GM19043 (cell line): ENCODE measurements around the gene HECTD1.
"Not testable (repeated sequence)": the region's sequence is repeated elsewhere in the genome, so short reads cannot be mapped to it uniquely, and the experiment has no call there.

ENCODE experiments used
- ATAC-seq: cut with Tn5 transposase; IDR thresholded peaks from one replicate; pipeline ENCODE4 v1.9.1; 2021; ENCODE audit warnings: low read depth; ENCODE audit not compliant: unreplicated experiment

HECTD1 gene

DNA sequence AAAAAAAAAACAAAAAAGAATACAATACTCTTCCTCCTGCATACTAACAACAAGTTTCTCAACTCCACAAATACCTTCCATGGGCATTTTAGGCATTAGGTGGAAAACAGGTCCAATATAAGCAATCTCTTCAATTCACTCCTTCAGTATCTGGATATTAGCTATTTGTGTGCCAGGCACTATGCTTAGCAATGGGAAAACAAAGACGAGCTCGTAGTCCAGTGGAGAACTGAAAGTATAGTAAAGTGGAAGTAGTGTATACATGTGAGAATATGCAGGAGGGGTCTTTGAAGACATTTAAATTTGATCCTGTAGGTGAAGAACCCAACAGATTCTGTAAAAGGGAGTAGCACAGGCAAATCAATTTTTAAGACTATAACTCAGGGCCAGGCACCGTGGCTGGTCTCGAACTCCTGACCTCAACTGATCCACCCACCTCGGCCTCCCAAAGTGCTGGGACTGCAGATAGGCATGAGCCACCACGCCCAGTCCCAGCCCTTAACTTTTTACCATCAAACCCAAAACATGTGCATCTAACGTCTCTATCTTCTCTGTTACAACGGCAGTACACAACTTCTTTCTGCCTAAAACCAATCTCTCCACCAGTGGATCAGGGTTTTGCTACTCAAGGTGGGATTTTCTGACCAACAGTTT, 10.6 kb downstream of the HECTD1 start:
- ATAC-seq, result no peak

DNA sequence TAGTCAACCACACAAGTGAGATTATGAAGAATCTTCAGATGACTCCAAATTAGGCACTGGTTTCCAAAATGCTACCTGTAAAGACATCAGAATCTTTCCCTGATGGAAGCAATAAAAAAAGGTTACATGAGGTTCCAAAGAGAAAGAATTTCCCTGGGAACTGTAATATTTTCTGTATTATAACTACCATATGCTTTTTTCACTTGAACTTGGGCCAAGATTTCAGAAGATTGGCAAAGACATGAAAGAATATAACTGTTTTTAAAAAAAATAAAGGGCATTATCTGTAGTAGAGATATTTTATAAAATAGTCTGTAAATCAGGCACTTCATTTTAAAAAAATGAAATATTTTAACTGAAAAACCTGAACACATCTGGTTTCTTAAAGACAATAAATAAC, 12.9 kb downstream of the HECTD1 start:
- ATAC-seq, result no peak

DNA sequence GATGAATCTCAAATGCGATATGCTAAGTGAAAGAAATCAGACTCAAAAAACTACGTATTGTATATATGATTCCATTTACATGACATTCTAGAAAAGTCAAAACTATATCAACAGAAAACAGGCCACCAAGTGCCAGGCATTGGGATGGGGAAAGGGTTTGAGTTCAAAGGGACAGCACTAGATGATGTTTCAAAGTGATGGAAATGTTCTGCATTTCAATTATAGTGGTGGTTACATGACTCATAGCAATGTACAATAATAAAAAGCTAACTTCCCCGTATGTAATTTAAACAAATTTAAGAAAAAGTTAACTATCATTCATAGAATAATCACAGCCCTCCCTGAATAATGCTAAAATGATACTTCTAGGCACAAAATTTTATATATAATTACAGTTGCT, 13.5 kb downstream of the HECTD1 start:
- ATAC-seq, result no peak

DNA sequence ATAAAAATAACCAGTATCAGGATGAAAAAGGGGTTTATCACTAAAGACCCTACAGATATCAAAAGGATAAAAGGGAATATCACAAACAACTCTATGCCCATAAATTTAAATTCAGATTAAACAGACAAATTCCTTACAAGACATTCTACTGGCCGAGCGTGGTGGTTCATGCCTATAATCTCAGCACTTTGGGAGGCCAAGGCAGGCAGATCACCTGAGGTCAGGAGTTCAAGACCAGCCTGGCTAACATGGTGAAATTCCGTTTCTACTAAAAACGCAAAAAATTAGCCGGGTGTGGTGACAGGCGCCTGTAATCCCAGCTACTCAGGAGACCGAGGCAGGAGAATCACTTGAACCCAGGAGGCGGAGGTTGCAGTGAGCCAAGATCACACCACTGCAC, 15.0 kb downstream of the HECTD1 start:
- ATAC-seq, result not testable (repeated sequence)

DNA sequence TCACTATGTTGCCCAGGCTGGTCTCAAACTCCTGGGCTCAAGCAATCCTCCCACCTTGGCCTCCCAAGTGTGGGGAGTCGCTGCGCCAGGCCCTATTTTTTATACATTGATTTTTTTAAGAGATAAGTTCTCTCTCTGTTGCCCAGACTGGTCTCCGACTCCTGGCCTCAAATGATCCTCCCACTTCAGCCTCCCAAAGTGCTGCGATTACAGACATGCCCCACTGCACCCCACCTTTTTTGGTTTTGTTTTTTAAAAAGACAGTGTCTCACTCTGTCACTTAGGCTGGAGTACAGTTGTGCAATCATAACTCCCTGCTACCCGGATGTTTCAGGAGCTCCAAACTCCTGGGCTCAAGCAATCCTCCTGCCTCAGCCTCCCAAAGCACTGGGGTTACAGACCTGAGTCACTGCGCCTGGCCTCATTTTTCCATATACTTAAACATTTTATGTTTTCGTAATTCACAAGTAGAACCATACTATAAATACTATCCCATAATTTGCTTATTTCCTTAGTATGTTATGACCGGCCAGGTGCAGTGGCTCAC, 16.8 kb downstream of the HECTD1 start:
- ATAC-seq, result no peak

DNA sequence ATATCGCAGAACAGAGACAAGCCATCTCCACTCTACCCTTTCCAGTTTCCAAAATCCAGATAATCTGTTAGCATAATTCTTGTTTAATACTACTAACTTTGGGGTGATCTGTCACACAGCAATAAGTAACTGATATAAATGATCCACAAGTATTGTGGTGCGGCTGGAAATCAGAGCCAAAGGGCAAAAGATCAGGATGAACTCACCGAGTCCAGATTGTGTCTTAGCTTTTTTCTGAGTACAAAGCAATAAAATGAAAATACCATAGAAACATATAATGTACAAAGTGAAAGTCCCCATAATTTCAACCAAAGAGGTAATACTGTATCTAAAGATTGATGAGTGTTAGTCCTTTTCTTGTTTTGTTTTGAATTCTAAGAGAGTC, 17.4 kb downstream of the HECTD1 start:
- ATAC-seq, result no peak

DNA sequence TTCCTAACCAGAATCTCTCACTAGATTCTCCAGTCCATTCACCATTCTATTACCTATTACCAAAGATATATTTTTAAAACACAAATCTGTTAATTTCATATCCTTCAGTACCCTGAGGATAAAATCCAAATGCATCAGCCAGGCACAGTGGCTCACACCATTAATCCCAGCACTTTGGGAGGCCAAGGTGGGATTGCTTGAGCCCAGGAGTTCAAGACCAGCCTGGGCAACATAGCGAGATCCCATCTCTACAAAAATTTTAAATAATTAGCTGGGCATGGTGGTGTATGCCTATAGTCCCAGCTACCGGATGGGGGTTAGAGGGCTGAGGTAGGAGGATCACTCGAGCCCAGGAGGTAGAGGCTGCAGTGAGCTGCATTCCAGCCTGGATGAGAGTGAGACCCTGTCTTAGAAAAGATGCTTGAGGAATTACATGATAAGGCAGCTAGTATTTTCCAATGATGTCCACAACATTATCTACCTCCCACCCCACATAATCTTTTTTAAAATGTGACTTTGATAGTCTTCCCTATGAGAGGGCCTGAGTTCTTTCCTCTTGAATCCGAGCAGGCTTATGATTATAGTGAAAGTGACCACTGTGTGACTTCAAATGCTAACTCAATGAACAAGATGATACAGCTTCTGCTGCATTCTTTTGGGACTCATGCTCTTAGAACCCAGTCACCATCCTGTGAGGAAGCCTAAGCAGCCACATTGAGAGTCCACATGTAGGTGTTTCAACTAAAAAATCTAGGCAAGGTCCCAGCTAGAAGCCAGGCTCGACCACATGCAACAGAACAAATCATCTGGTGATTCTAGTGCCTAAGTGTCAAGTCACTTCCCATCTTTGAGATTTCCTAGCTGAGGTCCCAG, 18.0 kb downstream of the HECTD1 start:
- no peak for ATAC-seq

DNA sequence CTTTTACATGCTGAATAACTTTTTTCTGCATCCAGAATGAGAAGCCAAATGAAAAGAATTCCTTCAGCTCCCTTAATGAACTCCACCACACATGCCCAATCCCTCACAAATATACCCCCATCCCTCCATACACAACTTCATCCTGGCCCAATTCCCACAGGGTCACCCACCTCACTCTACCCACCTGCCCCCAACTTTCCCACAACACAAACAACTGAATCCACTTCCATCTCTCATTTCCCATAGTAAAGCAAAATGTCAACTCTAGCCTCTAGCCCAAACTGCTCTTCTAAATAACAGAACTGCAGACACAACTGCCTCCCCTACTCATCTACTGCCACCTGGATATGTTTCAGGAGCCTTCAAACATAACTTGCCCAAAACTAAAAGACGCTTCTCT, 18.8 kb downstream of the HECTD1 start:
- ATAC-seq, result no peak

DNA sequence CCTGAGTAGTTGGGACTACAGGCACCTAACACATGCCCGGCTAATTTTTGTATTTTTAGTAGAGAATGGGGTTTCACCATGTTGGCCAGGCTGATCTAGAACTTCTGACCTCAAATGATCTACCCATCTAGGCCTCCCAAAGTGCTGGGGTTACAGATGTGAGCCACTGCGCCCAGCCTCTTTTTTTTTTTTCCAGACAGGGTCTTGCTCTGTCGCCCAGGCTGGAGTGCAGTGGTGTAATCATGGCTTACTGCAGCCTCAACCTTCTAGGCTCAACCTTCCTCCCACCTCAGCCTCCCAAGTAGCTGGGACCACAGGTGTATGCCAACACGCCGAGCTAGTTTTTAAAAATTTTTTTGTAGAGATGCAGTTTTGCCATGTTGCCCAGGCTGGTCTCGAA, 25.6 kb downstream of the HECTD1 start:
- not testable (repeated sequence) for ATAC-seq

DNA sequence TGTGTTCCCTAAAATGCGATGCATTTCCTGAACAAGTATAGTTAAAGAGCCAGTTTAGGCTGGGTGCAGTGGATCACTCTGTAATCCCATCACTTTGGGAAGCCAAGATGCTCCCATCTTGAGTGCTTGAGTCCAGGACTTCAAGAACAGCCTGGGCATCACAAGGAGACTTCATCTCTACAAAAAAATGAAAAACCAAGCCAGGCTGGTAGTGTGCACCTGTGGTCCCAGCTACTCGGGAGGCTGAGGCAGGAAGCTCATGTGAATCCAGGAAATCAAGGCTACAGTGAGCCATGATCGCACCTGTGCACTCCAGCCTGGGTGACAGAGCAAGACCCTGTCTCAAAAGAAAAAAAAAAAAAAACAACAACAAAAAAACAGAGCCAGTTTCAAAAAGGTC, 26.3 kb downstream of the HECTD1 start:
- ATAC-seq, result no peak

DNA sequence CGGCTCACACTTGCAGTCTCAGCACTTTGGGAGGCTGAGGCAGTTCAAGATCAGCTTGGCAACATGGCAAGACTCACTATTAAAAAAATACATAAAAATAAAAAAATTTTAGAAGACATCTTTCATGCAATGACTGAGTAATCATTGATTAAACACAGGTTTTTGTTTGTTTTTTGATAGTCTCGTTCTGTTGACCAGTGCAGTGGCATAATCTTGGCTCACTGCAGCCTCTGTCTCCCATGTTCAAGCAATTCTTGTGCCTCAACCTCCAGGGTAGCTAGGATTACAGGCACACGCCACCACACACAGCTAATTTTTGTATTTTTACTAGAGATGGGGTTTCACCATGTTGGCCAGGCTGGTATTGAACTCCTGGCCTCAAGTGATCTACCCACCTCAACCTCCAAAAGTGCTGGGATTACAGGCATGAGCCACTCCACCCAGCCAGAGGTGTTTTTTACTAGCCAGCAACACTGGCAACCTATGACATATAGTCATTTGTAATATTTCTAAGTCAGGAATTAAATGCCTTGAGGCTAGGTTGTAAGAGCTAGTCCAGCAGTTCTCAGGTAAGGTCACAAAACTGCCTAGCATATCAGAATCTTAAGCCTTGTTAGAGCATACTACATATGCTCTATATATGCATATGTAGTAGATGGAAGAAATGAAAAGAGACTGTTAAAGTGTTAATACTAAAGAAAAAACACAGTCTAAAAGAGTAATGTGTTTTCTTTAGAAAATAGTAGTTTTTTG, 27.1 kb downstream of the HECTD1 start:
- ATAC-seq, result no peak

DNA sequence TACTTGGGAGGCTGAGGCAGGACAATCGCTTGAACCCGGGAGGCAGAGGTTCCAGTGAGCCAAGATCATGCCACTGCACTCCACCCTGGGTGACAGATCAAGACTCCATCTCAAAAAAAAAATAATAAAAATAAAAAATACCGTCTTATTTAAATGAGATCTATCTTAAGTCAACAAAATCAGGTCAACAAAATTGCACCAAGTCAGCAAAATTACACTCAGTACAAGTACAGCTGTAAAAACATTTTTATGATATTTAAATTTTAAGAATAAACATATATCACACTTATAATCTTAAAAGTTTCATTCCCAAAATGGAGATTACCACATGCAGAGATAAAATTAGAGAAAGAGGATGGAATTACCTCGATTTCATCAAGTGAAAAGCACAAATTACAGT, 33.2 kb downstream of the HECTD1 start:
- no peak for ATAC-seq

DNA sequence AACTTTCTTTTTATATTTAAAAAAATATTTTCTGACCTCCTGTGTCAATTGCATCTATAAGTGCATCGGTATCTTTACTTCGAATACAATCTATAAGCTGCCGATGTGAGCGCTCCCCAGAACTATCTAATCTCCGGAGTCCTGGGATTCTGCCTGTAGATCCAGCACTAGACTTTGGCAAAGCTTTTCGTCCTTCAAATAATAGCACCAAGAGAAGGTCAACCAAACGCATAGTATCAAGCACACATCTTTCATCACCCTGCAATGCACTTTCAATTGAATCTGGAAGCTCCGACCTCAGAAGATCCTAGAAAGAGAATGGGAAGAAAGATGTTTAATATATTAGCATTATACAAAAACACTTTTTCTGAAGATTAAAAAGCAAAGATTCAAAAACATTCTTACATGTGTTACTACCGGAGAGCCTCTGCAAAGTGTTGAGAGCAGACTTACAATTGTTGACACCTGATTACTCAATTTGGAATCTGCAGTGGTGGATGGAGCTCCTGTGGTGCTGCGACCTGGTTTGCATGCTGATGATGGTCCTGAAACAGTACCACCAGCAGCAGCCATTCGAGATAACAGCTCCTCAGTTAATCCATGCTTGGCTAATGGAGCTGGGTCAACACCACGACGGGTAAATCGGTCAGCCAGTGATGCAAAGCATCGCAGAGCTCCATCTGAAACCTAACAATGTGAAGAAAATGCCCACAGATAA, 34.3 kb downstream of the HECTD1 start:
- ATAC-seq, result no peak

DNA sequence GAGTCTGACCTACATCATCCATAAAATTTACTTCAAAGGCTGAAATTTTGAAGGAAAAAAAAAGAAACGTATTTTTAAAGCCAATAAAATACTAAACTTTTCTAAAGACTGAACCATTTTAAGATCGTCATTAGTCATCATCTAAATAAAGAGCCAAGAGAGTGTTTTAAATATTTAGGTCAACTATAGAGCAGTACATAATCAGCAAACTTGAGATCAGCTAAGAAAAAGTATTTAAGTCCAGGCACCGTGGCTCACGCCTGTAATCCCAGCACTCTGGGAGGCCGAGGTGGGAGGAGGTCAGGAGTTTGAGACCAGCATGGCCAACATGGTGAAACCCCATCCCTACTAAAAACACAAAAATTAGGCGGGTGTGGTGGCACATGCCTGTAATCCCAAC, 35.5 kb downstream of the HECTD1 start:
- no peak for ATAC-seq

DNA sequence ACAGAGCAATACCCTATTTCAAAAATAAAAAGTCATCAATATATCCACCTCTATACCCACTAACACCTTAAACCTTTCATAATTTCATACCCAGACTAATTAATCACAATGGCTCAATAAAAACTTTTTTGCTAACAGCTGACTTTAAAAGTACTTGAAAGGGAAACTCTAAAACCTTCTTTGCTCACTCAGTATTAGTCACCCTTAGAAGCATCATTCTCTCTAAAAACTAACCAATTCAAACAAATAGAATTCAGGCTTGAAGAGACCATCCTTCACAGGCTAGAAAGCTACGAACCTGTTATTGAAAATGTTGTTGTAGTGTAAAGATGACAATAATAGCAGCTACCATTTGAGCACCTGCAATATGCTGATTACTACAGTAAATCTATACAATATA, 37.2 kb downstream of the HECTD1 start:
- no peak for ATAC-seq

DNA sequence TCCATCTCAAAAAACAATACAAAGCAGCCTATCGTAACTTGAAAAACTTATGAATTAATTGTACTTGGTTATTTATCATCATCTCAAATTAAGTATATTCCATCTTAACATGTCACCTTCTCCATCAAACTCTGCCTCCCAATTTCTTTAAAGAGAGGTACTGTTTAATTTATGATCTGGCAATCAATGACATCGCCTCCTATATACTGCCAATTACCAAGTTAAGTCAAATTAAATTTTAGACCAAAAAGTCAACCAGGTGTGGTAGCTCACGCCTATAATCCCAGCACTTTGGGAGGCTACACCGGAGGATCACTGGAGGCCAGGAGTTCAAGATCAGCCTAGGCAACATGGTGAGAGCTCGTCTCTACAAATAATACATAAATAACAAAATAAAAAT, 37.7 kb downstream of the HECTD1 start:
- no peak for ATAC-seq

DNA sequence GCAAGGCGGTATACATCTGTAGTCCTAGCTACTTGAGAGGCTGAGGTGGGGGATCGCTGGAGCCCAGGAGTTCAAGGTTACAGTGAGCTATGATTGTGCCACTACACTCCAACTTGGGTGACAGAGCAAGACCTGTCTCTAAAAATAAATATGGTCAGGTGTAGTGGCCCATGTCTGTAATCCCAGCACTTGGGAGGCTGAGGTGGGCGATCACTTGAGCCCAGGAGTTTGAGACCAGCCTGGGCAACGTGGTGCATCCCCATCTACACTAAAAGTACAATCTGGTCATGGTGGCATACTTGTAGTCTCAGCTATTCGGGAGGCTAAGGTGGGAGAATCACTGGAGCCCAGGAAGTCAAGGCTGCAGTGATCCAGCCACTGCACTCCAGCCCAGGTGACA, 40.6 kb downstream of the HECTD1 start:
- ATAC-seq, result no peak

DNA sequence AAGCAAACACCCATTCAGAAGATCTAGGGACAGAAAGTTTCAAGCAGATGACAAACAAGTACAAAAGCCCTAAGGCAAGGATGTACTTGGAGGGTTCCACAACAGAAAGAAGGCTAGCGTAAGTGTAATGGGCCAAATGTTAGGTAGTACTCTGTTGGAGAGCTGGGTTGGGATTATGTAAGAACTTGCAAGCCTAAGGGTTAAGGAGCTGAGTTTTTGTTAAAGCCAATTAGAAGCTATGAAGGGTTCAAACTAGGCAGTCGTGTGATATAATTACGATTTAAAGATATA, 41.4 kb downstream of the HECTD1 start:
- no peak for ATAC-seq

DNA sequence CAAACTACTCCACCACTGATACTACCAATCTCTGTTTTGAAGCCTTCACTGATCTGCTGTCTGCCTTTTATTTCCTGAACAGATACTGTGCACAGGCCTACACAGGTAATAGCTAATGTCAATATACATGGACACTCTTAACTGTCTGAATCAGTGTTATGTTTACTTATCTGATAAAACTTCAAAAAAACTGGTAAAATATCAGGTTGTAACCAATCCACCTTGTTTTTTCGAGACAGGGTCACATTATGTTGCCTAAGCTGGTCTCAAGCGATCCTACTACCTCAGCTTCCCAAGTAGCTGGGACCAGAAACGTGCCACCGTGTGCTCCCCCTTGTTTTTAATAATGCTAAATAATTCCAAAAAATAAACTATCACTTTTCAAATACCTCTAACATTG, 43.5 kb downstream of the HECTD1 start:
- ATAC-seq, result no peak

DNA sequence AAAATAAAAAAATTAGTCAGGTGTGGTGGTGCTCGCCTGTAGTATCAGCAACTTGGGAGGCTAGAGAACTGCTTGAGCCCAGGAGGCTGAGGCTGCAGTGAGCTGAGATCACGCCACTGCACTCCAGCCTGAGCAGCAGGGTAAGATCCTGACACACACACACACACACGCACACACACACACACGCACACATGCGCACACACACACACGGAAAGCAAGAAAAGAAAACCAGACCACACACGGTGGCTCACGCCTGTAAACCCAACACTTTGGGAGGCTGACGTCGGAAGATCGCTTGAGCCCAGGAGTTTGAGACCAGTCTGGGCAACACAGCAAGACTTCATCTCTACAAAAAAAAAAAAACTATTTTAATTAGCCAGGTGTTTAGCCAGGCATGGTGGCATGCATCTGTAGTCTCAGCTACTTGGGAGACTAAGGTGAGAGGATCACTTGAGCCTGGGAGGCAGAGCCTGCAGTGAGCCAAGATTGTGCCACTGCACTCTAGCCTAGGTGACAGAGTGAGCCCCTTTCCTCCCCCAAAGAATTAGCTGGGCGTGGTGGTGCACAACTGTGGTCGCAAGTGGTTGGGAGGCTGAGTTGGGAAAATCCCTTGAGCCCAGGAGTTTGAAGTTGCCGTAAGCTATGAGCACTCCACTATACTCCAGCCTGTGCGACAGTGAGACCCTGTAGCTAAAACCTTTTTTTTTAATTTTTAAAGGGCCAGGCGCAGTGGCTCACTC, 44.5 kb downstream of the HECTD1 start:
- ATAC-seq, result no peak
